GM18517 (cell line): ENCODE data around the gene HOXA10.

ENCODE experiments used
- ATAC-seq: cut with Tn5 transposase; IDR thresholded peaks from one replicate; pipeline ENCODE4 v1.9.1; 2021; ENCODE audit warnings: mild to moderate bottlenecking, moderate library complexity; ENCODE audit not compliant: unreplicated experiment

Gene HOXA10

DNA sequence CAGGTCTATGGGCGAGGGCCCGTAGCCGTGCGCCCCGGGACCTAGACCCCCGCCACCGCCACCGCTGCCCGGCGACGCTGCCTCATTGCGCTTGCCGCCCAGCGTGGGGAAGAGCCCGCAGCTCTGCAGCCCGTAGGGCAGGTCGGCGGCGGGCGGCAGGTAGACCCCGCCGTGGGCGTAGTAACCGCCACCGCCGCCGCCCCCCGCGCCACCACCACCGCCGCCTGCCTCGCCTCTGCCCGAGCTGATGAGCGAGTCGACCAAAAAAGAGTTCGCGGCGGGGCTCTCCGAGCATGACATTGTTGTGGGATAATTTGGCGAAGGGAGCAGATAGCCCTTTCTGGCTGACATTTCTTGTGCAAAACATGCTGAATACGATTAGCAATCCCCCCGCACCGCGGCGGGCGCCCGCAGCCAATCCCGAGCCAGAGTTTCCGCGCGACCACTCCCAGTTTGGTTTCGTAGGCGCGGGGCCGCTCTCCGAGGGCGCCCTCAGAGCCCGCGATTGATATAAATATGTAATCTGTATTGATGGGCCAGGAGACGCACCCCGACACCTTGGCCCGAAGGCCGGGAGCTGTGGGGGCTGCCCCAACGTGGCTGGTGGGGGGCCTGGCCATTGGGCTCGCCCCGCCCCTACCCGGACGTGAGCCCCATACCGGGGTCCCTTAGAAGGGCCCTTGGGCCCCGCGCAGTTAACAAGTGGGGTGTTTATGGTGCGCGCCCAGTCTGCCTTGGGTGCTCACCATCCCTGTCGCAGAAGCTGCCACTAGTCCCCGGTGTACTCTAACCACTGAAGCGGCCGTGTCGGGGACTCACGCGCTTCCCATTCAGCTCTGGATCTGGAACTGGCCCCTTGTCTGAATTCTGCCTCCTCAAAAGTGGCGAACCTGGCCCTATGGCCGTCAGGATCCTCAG is at the start of gene HOXA10:
HOXA10 (minus strand) TSS at position 365 of the 918 bp plus-strand sequence; CDS start at position 351, 14 bp downstream.
- no peak for ATAC-seq

DNA sequence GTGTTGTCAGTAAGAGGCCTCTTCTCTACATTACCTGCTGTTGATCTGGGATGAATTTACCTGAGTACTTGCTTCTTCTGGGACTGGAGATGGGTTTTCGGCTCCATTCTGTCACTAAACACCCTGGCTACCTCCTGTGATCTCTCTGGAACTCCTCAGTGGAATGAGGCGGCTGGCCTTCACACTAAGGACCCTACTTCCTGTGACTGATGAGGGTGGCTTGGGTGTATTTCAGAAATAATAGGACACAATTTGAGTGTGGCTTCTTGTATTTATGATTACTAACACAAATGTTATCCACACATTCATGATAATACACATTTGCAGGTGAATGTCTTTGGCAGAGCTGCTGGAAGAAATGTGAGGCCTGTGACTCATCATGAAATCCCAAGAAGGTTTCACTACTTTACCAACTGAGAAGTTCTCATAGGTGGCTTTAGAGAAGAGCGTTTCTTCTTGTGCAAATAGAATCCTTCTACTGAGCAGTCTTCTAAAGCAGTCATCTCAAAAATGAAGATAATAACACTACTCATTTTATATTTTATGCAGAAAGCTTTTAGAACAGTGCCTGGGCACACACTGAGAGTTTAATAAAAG is 47.2 kb upstream of the HOXA10 start:
- no peak for ATAC-seq

DNA sequence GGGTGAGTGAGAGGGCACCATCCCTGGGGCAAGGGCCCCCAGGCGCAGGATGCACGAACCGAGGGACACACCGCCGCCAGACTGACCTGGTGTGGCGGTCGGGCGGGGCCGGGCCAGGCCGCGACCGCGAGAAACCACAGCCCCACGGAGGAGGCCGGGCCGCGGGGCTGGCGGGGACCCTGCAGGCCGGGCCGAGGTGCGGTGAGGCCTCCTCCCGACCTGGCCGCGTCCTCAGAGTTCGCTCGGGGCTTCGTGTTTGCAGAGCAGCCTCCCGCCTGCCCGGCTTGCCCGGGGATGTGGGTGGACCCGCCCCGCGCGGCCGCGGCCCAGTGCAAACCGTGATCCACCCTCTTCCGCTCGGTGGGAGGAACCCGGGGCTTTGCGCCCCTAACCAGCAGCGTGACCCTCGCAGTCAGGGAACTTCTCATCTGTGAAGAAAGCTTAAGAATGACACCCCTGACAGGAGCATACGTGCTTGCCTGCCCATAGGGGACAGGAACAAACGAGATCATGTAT is 46.4 kb upstream of the HOXA10 start:
- ATAC-seq: no peak

DNA sequence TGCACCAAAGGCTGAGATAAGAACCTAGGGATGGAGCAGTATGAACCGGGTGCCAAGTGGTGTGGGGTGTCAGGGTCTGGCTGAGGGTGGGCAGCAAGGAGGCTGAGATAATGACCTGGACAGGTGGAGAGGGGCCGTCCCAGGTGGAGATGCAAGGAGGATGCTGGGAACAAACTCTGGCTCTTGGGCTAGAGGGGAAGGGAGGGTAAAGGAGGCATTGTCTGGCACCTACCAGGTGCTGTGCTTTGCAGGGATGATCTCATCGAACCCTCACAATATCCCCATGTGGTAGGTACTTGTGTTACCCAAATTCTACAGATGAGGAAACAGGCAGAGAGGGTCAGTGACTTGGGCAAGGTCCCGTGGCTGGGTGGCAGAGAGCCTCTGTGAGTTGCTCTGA is 45.7 kb upstream of the HOXA10 start:
- no peak for ATAC-seq

DNA sequence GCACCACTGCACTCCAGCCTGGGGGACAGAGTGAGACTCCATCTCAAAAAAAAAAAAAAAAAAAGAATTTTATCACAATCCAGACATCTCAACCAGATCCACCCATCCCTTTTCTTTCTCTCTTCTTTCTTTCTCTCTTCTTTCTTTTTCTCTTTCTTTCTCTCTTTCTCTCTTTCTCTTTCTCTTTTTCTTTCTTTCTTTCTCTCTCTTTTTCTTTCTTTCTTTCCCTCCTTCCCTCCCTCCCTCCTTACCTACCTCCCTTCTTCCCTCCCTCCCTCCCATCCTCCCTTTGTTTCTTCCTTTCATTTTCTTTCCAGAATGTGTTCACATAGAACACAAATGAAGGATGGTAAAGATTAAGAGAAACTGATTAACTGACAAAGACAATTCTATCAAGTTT is 43.8 kb upstream of the HOXA10 start:
- no peak for ATAC-seq

DNA sequence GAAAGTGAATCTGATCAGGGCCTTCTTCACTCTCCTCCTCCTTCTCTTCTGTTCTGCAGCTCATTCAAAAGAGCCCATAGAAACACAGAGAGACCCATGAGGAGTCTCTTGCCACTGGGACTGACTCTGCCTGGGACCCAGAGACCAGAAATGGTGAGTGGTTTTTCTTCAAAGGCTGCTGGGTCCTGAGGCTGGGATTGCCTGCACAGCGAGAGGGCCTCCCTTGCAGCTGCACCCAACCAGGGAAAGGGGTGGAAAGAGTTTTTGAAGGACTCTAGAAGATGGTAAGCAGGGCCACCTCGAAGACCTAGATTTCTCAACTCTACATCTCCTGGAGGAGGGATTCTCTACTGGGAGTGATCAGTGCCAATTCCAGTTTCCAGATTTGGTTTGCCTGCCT is 41.2 kb upstream of the HOXA10 start:
- no peak for ATAC-seq

DNA sequence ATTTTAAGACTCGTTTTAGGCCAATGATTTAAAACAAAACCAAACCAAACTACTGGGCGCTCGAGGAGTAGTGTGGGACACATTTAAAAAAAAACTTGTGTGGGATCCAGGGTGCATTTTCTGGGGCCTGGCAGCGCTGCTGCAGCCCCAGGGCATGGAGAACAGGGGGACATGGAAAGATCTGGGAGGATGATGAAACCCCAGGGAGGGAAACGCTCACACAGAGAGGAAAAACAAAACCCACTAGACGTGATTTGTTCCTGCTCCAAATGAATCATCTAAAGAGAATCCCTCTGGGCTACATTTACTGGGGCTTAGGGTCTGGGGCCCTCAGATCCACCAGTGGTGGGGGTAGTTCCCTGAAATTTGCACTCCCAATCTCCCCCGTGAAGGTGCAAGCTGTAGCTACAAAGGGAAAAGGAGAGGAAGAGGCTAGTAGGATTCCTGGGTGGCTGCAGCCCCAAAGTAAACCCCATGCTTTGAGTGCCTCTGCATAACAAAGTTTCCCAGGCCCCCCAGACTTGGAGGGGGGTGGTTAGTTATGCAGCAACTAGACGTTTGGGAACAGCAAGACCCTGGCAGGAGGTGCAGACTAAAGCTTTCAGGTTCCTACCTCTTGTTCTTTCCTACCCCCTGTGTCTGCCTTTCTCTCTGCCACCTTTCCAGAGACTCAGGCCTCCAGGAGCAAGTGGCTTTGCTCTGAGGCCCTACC is 40.3 kb upstream of the HOXA10 start:
- no peak for ATAC-seq

DNA sequence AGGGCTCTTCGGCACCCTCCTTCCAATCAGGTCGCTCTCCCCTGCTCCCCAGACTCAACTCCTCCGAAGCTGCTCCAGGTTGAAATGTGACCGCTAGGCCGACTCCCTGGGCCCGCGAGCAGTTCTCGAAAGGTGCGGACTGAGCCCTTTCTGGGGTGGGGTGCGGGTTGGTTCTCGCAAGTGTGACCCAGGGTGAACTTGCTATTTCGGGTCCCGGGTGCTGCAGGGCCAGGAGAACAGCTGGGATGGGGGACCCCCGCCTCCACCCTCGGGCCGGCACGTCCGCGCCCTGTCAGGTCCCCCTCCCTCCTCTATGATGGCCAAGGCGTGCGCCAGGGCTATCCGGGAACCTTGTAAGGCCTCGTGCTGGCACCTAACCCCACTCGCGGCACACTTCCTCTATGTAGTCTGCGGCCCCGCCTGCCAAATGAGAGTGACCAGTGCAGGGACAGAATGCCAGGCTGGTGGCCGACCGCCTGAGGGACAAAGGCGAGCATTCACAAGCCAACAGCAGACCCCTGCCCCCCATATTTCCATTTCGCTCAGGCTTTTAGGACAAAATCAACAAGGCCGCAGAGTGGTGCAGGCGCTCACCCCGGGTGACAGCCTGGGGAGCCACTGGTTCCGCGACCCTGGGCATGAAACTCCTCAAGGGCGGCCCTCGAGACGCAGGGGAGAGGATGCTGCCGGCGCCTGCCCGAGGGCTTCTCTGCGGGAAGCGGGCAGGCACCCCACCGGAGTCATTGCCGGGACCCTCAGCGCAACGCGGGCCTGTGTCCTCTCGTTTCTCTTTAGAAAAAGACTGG is 39.5 kb upstream of the HOXA10 start:
- no peak for ATAC-seq

DNA sequence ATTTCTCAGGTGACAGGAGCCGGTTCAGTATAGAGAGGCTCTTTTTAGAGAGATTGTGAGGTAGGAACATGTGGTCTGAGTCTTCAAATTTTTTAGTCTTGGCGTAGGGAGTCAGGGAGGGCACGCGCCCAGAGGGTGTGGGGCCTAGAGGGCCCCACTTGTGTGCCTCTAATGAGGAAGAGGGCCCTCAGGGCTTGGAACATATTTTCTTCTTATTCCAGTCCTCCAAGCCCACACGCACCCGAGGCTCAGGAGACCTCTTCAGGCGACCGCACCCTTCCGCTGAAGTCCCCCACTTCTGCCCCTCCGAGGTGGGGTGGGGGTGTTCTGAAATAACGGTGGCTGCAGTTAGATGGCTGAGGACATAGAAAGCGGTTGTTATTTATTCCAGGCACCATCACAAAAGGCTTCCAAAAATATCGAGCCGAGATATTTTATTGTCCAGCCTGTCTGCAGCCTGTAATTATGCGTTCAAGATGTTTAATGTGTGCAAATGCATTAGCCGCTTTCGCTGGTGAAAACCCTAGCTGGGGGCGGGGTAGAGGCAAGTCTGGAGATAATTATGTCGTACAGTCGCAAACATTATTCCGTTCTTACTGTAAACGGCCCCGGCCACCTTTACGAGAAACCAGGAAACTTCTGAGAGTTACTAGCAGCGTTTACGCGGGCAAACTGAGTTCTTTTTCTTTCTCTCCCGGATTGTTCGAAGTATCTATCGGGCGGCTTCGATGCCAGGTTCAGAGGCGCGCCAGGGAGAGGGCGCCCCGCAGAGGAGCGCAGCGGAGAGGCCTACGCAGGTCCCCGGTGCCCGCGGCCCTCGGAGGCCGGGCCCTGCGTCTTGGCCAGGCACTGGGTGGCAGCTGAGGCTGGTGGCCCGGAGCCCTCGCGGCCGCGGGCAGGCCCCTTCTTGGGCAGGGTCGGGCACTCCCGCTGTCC is 38.6 kb upstream of the HOXA10 start:
- no peak for ATAC-seq

DNA sequence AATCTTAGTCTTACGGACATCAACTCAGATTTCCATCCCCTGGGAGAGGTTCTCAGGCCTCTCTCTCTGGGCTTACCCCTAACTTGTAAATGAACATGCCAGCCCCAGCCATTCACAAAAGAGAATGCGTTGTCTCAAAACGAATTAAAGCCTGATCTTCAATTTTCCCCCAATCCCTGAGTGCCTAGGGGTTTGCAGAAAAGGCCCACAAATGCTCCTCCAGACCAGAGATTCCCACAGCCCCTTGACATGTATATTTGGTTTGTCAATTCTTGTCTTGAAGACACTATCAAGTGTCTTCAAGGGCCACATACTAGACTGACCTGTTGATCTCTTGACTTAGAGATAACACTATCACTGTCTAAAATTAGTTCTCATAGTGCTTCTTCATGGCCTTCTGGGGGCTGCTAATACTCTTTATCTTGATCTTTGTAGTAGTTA is 37.7 kb upstream of the HOXA10 start:
- no peak for ATAC-seq

DNA sequence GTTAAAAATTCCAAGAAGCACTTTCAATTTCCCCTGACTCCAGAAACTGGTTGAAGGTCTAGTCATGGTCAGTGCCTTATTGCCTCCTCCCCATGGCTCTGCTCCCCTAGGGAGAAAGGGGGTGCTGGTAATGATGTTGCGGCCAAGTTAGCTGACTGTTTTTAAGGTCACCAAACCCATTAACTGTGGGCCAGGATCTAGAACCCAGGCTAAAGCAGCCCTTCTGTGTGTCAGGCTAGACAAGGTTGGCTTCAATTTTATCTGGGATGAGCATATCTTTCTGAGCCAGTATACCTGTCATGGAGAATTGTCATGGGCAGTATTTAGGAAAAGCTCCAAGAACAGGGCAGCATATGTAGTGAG is 36.9 kb upstream of the HOXA10 start:
- ATAC-seq: no peak

DNA sequence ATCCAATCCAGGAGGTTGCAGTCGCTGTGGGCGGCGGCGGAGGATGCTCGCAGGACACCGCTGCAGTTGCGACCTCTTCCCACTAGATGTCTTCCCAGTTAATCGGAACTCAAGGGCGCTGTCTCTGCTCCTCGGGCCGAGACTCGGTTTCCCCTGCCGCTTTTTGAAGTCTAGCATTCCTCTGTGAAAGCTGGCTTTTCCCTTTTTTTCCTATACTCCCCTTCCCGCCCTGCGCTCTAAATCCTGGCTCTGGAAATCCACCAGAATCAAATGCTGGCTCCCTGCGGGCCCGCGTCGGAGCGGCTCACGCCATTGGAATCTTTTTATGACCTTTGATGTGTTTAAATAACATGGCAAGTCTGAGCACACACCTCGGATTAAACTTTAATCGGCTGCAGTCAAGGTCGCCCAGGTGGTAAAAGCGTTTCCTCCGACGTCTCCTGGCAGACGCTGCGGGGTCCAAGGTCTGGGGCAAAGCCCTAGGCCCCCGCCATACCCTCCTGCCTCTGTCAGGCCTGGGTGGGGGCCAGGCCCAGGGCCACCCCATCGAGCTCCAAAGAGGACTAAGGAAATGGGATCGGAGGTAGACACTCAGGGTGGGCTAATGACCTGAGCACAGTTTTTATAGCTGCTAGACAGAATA is 36.4 kb upstream of the HOXA10 start:
- no peak for ATAC-seq

DNA sequence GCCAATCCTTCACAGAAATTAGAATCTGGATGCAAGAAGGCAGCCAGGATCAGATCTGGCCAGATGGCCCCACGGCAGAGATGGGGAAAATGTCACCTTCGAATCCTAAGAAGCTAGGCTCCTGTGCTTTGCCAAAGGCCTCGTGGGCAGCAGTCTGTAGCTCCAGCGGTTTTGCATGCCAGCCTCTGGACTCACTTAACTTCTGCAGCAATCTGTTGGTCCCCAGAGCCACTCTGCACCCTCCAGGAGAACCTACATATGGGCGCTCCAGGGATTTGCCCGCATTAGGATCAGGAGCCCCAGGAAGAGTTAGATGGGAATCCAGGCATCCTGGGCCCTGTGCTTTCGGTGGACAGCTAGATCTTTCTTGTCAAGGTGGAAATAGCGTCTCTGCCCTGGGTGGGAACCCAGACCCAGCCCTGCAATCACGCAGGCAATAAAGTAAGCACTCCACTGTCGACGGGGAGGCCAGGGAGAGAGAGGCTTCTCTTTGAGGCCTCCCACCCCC is 35.9 kb upstream of the HOXA10 start:
- ATAC-seq: no peak

DNA sequence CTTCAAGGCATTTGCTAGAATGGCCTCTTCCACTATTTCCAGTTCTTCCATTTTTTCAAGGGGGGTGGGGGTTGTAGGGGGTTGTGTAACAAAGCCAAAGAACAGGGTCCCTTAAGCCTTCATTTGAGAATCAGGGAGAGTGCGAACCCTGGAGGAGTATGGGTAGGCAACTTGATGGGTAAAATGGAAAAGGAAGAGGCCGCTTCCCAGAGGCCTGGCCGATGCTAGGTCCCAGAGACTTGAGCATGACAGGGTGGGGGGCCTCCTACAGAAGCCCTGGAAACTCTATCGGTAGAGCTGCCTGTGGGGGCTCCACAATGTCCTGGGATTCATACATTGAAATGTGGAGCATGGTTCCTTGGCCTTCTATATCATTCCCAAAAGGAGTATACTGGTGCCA is 34.9 kb upstream of the HOXA10 start:
- no peak for ATAC-seq

DNA sequence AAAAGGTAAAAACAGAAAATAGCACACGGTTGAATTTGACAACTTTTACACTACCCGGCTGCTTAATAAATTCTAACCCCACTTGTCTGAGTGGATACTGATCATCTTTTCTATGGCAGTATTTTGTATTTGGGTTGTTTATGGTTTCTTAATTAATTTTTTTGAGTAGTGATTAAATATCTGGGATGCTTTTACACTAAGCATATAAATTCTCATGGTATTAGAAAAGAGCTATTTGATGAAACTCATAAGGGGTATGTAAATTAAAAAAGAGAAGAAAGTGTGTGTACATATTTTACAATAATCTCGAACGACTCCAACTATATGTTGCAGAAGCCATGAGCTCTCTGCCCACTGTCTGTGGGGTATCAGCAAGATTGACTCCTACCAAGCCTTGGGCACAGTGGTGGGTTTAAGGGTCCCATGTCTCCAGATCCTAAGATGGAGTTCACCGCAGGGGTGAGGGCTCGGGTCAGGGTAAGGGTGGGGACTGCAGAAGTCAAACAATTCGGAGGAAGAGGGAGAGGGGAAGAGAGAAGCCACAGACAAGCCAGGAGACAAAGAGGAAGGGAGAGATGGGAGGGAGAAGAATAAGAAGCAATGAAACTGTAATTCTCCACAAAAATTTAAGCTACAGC is 33.3 kb upstream of the HOXA10 start:
- no peak for ATAC-seq

DNA sequence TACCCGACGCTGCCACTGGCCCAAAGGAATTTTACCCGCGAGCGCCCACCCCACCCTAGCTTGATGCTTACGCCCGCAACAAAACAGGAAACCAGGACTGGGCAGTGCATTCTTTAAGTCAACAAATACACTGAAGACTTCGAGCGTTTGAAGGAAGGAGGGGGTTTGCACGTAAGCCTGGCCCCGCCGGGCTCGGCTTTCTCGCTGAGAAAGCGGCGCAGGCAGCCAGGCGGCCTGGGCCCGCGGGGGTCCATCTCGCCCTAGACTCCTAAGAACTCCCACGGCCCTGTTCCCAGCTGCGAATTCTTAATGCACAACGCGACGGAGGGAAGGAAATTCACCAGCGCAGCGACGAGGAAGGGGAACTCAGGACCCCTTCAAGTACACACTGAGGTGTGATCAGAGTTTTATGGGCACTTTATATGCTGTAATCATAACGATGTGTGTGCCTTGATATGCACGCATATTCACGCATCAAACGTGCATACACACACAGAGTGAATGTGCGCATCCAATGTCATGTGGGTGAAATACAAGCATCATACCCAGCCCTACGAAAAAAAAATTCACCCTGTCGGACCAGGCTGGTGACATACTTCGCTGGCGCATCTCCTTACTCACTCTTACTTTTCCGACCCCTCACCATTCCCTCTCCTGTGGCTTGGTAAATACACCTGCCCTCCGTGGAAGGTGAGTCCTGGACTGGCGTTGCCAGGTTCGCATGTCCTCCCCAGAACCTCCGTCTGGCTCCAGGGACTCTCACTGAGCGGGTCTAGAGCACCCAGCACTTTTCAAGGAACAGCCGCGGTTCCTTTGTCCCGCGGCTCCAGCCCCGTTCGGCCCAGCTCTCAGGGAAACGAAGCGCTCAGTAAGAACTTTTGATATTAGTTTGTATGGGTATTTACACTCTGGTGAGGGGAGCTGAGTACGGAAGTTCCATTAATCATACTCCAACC is 31.5 kb upstream of the HOXA10 start:
- no peak for ATAC-seq

DNA sequence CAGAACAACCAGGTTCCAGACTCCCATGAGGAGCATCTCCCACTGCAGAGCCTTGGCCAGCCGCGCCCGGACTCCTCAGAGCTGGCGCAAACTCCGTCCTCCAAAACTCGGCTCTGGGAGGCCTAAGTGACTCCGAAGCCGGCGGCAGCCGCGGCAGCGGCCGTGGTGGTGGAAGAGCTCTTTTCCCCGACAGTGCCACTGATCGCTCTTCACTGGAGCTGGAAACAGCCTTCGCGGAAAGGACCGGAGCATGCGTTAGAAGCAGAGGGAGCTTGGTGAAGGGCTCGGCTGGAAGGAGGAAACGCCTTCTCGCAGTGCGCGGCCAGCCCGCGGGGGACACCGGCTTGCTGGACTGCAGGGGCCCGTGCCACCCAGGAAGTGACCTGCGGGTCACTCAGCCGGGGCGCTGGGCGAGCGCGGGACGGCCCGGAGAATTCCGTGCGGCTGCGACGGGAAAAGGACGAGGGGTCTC is 30.8 kb upstream of the HOXA10 start:
- ATAC-seq: no peak
